Naive thymus-derived CD8-positive, alpha-beta T cell (primary cell): ENCODE data around the gene FAM234A. TPM values are rescaled to one million over a fixed set of nuclear protein-coding genes. Genes with fewer than 3 reads are reported as not detected.
"Not testable (repeated sequence)": the region's sequence is repeated elsewhere in the genome, so short reads cannot be mapped to it uniquely, and the experiment has no call there.

Experiments used
- ATAC-seq, 2 donors: fragments of 150-1000 bp; cut with Tn5 transposase in 1 of 2; sonication (Bioruptor Pico), chemical (Tn5 transposase) in 1 of 2; 1 replicate in 1 of 2; 2 replicates in 1 of 2; pipeline ENCODE4 v1.10.0; 2021; ENCODE audit warnings: mild to moderate bottlenecking in 2 of 2, moderate library complexity in 2 of 2
- POLR2A ChIA-PET: fragments of 350-600 bp; sonication (Branson Sonifier 250); formaldehyde crosslinking; loops from one replicate; lab custom pipeline; 2021; ENCODE audit warnings: antibody characterized with exemption; lab: Charles Lee
- DNase-seq, 10 donors: peaks; one replicate each; pipeline versions ENCODE4 v3.0.0 to v3.0.0-alpha.2; 2020 to 2022
- H3K27ac Mint-ChIP-seq, 10 donors: one replicate each; pipeline ENCODE4 v1.8.0; 2020 to 2022; ENCODE audit warnings: mild to moderate bottlenecking in 10 of 10, mixed read lengths in 10 of 10, moderate library complexity in 4 of 10, inconsistent platforms in 1 of 10
- H3K27me3 Mint-ChIP-seq, 5 donors: one replicate each; pipeline ENCODE4 v1.8.0; 2021 to 2022; ENCODE audit warnings: mixed read lengths in 5 of 5
- H3K36me3 Mint-ChIP-seq, 3 donors: one replicate each; pipeline ENCODE4 v1.8.0; 2020 to 2022; ENCODE audit warnings: mixed read lengths in 3 of 3, mild to moderate bottlenecking in 2 of 3, inconsistent platforms in 1 of 3
- H3K4me1 Mint-ChIP-seq, 4 donors: one replicate each; pipeline ENCODE4 v1.8.0; 2021 to 2022; ENCODE audit warnings: mixed read lengths in 4 of 4
- H3K4me3 Mint-ChIP-seq, 10 donors: one replicate each; pipeline ENCODE4 v1.8.0; 2020 to 2022; ENCODE audit warnings: mild to moderate bottlenecking in 10 of 10, mixed read lengths in 10 of 10, moderate library complexity in 6 of 10, inconsistent platforms in 1 of 10
- H3K9me3 Mint-ChIP-seq, 9 donors: one replicate each; pipeline ENCODE4 v1.8.0; 2020 to 2022; ENCODE audit warnings: mixed read lengths in 9 of 9, mild to moderate bottlenecking in 3 of 9, inconsistent platforms in 1 of 9, moderate library complexity in 1 of 9
- polyA plus RNA-seq, 3 donors: library from polyadenylated mRNA; unstranded; fragments of 300-500 nt; fragmentation: Illumina TruSeq; gene quantifications; one replicate each; pipeline ENCODE4 v1.2.3, GENCODE V29; 2021
- total RNA-seq, 8 experiments: library from RNA in 2 of 8; stranded (reverse) in 2 of 8; gene quantifications; one replicate each; pipeline ENCODE4 v1.2.3 and lab custom pipeline; 2021 to 2026

FAM234A gene
- total and polyA plus RNA-seq, 5 experiments from 2014 or later = 18.8 to 46.5 (median 36.7) TPM

DNA sequence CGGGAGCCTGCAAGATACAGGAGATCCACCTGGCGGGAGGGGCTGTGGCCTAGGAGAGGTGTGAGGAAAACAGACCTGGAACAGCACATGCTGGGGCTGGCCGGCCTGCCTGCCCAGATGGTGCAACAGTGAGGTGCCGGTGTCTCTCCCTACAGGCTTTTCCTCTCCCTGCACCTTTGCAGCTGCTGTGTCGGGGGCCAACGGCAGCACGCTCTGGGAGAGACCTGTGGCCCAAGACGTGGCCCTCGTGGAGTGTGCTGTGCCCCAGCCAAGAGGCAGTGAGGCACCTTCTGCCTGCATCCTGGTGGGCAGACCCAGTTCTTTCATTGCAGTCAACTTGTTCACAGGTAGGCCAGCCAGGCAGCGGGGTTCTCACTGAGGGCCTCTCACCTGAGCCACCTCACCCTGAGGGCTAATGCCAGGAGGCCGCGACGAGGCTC lies 25.2 kb downstream of the FAM234A start:
- Mint-ChIP-seq H3K4me3 (no peak overlapping the region), H3K27me3 (no peaks in the 10 kb centered on the region), H3K4me1 (peaks cover 0 to 8% (median 4%) of the 10 kb centered on the region in 4 donors), H3K36me3 (peaks cover 0 to 73% (median 12%) of the 10 kb centered on the region in 3 donors), H3K27ac (no peak overlapping the region), H3K9me3 (no peaks in the 10 kb centered on the region)
- POLR2A ChIA-PET = no interaction called here
- no peak for DNase-seq
- ATAC-seq = no peak

GRCh38 chr16:260326-260725 lies 25.7 kb downstream of the FAM234A start:
- Mint-ChIP-seq H3K36me3 (peaks cover 0 to 69% (median 12%) of the 10 kb centered on the region in 3 donors), H3K27me3 (no peaks in the 10 kb centered on the region), H3K4me3 (no peak overlapping the region), H3K9me3 (no peaks in the 10 kb centered on the region), H3K27ac (no peak overlapping the region), H3K4me1 (peaks cover 0 to 8% (median 4%) of the 10 kb centered on the region in 4 donors)
- DNase-seq = no peak
- ATAC-seq = no peak
- POLR2A ChIA-PET = no interaction called here

- no peak for DNase-seq
- POLR2A ChIA-PET = no interaction called here
- no peak for ATAC-seq
- Mint-ChIP-seq H3K27ac (no peak overlapping the region), H3K4me1 (peaks cover 0 to 4% (median under 1%) of the 10 kb centered on the region in 4 donors), H3K9me3 (no peaks in the 10 kb centered on the region), H3K36me3 (peaks cover 0 to 62% (median 8%) of the 10 kb centered on the region in 3 donors), H3K27me3 (no peaks in the 10 kb centered on the region), H3K4me3 (no peak overlapping the region)
Measured at GRCh38 chr16:261031-261691, 26.5 kb downstream of the FAM234A start.

DNA sequence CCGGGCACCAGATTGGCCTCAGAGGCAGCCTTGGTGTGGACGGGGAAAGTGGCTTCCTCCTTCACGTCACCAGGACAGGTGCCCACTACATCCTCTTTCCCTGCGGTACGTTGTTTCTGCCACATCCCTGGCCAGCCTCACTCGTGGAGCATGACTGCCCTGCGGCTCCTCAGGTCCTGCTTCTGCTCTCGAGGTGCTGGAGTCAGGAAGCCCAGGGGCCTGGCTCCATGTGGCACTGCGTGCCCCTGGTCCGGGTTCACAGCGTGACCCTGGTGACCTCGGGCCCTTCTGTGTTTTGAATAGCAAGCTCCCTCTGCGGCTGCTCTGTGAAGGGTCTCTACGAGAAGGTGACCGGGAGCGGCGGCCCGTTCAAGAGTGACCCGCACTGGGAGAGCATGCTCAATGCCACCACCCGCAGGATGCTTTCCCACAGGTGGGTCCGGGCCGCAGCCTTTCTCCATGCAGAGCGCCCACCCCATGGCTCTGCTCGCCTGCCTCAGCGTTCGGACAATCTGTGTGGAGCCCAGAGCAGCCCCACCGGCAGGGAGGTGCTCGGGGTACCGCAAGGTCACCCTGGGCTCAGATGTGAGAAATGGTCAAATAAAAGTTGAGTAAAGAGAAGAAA lies 27.6 kb downstream of the FAM234A start:
- DNase-seq (no peak), ATAC-seq (no peak)
- no peaks in the 10 kb centered on the region for H3K27me3 Mint-ChIP-seq
- no peak overlapping the region for H3K4me3 Mint-ChIP-seq
- H3K27ac Mint-ChIP-seq = peak overlapping the region in 2 of 10 donors; percentile 67 to 82
- peaks cover 0 to 55% (median 8%) of the 10 kb centered on the region in 3 donors for H3K36me3 Mint-ChIP-seq
- H3K9me3 Mint-ChIP-seq = no peaks in the 10 kb centered on the region
- peaks cover 0 to 4% (median 1%) of the 10 kb centered on the region in 4 donors for H3K4me1 Mint-ChIP-seq
- POLR2A ChIA-PET = interaction anchor here (0.6 kb wide), 1 partner anchor 10 kb away, joined by 3 read pairs; no protein-coding TSS in a partner anchor

DNA sequence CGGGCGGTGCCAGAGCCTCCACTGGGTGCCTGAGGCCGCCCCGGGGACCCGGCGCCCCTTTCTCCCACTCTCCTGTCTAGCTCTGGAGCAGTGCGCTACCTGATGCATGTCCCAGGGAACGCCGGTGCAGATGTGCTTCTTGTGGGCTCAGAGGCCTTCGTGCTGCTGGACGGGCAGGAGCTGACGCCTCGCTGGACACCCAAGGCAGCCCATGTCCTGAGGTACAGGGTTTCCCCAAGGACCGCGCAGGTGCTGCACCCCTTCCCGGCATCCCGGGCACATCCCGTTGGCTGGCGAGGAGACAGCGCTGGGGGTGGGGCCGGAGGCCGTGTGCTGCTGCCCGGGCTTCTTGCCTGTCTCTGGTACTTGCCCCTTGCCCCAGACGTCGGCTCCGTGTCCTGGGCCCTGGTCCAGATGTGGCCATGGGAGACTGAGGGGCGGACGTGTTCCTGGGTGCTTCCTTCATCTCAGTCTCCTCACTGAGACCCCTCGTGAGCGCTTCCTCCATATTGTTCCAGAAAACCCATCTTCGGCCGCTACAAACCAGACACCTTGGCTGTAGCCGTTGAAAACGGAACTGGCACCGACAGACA lies 28.7 kb downstream of the FAM234A start:
- Mint-ChIP-seq H3K4me1 (peaks cover 0 to 6% (median 3%) of the 10 kb centered on the region in 4 donors), H3K4me3 (no peak overlapping the region), H3K27ac (no peak overlapping the region), H3K9me3 (no peaks in the 10 kb centered on the region), H3K27me3 (no peaks in the 10 kb centered on the region), H3K36me3 (peaks cover 0 to 47% (median 8%) of the 10 kb centered on the region in 3 donors)
- POLR2A ChIA-PET = interaction anchor here (1.4 to 1.8 kb wide), 2 partner anchors 138 to 161 kb away, joined by 4 read pairs; partner anchors contain the start of gene DECR2
- ATAC-seq = no peak
- no peak for DNase-seq

GRCh38 chr16:263944-264343 lies 29.3 kb downstream of the FAM234A start:
- no peak overlapping the region for H3K4me3 Mint-ChIP-seq
- DNase-seq (no peak), ATAC-seq (no peak)
- H3K27me3 Mint-ChIP-seq = no peaks in the 10 kb centered on the region
- POLR2A ChIA-PET = interaction anchor here (1.4 to 1.8 kb wide), 2 partner anchors 138 to 161 kb away, joined by 4 read pairs; partner anchors contain the start of gene DECR2
- no peaks in the 10 kb centered on the region for H3K9me3 Mint-ChIP-seq
- H3K4me1 Mint-ChIP-seq = peaks cover 0 to 6% (median 3%) of the 10 kb centered on the region in 4 donors
- peaks cover 0 to 45% (median 8%) of the 10 kb centered on the region in 3 donors for H3K36me3 Mint-ChIP-seq
- no peak overlapping the region for H3K27ac Mint-ChIP-seq

GRCh38 chr16:264440-264951 lies 29.9 kb downstream of the FAM234A start:
- POLR2A ChIA-PET = interaction anchor here (1.8 kb wide), 1 partner anchor 137 kb away, joined by 4 read pairs; the partner anchor contains the start of gene DECR2
- Mint-ChIP-seq H3K4me3 (no peak overlapping the region), H3K27ac (no peak overlapping the region), H3K4me1 (peaks cover 0 to 6% (median under 1%) of the 10 kb centered on the region in 4 donors), H3K9me3 (no peaks in the 10 kb centered on the region), H3K27me3 (no peaks in the 10 kb centered on the region), H3K36me3 (peaks cover 0 to 39% (median 8%) of the 10 kb centered on the region in 3 donors)
- DNase-seq = no peak
- no peak for ATAC-seq

DNA sequence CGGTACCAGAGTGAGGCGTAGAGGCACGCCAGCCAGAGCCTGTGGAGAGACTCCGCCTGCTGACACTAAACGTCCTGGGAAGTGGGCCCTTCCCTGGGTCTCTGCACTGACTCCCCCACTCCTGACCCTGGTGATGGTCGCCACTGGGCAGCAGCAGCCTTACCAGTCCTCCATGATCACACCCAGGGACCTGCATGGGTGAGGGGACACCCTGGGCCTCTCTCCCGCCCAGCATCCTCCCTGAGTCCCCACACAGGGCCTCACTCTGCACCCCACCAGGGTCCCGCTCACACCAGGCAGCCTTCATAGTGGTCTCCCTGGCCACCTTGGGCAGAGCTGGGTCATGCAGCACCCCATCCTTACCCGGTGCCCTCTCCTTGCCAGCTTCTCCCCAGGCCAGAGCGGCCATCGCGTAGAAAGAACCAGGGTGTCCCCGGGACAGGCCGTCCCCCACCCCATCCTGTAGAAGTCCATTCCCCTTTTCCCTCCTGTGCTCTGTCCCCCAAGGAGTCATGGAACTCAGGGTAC lies 30.4 kb downstream of the FAM234A start:
- DNase-seq (no peak), ATAC-seq (no peak)
- Mint-ChIP-seq H3K27me3 (no peaks in the 10 kb centered on the region), H3K36me3 (peaks cover 0 to 38% (median 8%) of the 10 kb centered on the region in 3 donors), H3K4me1 (peaks cover 0 to 6% (median under 1%) of the 10 kb centered on the region in 4 donors), H3K4me3 (no peak overlapping the region), H3K9me3 (no peaks in the 10 kb centered on the region), H3K27ac (no peak overlapping the region)
- POLR2A ChIA-PET = interaction anchor here (1.8 kb wide), 1 partner anchor 137 kb away, joined by 4 read pairs; the partner anchor contains the start of gene DECR2

- H3K27me3 Mint-ChIP-seq = no peaks in the 10 kb centered on the region
- H3K9me3 Mint-ChIP-seq = no peaks in the 10 kb centered on the region
- no peak overlapping the region for H3K27ac Mint-ChIP-seq
- H3K4me3 Mint-ChIP-seq = no peak overlapping the region
- peaks cover 0 to 33% (median 6%) of the 10 kb centered on the region in 3 donors for H3K36me3 Mint-ChIP-seq
- H3K4me1 Mint-ChIP-seq = peaks cover 0 to 6% (median under 1%) of the 10 kb centered on the region in 4 donors
- no peak for DNase-seq
- POLR2A ChIA-PET = no interaction called here
- no peak for ATAC-seq
Measured at GRCh38 chr16:265711-266110, 31.1 kb downstream of the FAM234A start.

DNA sequence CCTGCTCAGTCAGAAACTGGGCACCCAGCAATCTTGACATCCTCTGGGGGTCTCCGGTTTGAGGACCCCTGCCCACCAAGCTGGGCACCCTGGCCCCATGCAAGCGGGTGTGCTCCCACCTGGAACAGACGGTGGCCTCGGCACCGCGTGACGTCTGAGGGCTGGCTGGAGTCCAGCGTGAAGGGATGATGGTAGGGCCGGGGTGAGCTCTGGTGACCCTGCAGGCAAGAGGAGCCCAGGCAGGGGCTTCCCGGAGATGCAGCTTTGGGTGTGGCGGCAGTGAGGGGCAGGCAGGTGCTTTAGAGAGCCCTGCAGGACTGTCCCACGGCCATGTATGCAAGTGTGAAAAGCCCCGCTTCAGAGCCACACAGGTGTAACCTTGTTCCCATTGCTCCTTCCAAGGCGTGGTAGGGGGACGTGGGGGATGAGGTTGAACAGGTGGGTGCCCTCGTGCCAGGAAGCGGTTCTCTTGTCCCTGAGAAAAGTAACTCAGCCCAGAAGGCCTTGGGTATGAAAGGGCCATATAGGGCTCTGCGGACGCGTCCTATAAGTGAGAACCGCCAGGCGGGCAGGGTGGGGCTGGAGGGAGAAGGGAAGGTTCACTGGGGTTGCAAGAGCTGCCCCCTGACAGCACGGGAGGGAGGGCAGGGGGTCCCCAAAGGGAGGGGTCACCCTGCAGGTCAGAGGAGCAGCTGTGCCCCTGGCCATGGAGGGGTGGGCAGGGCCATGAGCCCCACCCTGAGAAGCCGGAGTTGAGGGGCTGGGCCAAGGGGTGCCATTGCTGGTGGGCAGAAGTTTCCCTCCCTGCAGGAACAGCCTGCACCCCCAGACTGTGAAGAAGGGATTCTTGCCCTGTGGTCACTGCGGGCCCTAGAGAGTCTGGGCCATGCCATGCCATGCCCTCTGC lies 31.9 kb downstream of the FAM234A start:
- Mint-ChIP-seq H3K4me3 (no peak overlapping the region), H3K27ac (no peak overlapping the region), H3K9me3 (no peaks in the 10 kb centered on the region), H3K27me3 (no peaks in the 10 kb centered on the region), H3K4me1 (peaks cover 0 to 6% (median under 1%) of the 10 kb centered on the region in 4 donors), H3K36me3 (peaks cover 0 to 25% (median 6%) of the 10 kb centered on the region in 3 donors)
- no peak for ATAC-seq
- no peak for DNase-seq
- POLR2A ChIA-PET = no interaction called here

DNA sequence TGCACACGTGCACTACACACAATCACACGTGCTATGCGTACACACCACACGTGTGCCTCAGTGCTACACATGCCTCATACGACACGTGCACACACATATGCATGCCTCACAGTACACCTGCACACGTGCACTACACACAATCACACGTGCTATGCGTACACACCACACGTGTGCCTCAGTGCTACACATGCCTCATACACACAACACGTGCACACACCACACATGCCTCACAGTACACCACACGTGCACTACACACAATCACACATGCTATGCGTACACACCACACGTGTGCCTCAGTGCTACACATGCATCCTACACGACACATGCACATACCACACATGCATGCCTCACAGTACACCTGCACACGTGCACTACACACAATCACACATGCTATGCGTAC lies 32.9 kb downstream of the FAM234A start:
- peak overlapping the region in 1 of 10 donors; percentile 12 for H3K27ac Mint-ChIP-seq
- ATAC-seq, H3K4me1 Mint-ChIP-seq, H3K27me3 Mint-ChIP-seq, H3K4me3 Mint-ChIP-seq, H3K9me3 Mint-ChIP-seq, DNase-seq, POLR2A ChIA-PET: not testable (repeated sequence)
- H3K36me3 Mint-ChIP-seq = peaks cover 0 to 14% (median 1%) of the 10 kb centered on the region in 3 donors
